Stomach (tissue), 9 donors: ENCODE measurements around the gene ASS1. TPM values are rescaled to one million over a fixed set of nuclear protein-coding genes. Genes with fewer than 3 reads are reported as not detected.

Experiments
- DNase-seq, 2 donors: peaks; one replicate each; pipeline versions ENCODE4 v3.0.0 to v3.0.0-alpha.2; 2013 to 2019
- H3K27ac ChIP-seq, 5 donors: fragments of 200-600 bp in 4 of 5; sonication (generic) in 4 of 5; one replicate each; pipeline ENCODE4 v1.5.1; 2013 to 2019; ENCODE audit warnings: mild to moderate bottlenecking in 1 of 5, moderate library complexity in 1 of 5
- H3K27me3 ChIP-seq, 3 donors: fragments of 200-600 bp; sonication (generic); one replicate each; pipeline ENCODE4 v1.5.1; 2017 to 2019; ENCODE audit warnings: mixed run types in 1 of 3
- H3K36me3 ChIP-seq, 4 donors: fragments of 200-600 bp; sonication (generic); 1 replicate in 3 of 4; 2 replicates in 1 of 4; pipeline ENCODE4 v1.5.1; 2016 to 2019
- H3K4me1 ChIP-seq, 4 donors: fragments of 200-600 bp; sonication (generic); one replicate each; pipeline ENCODE4 v1.5.1; 2016 to 2019
- H3K4me3 ChIP-seq, 4 donors: fragments of 200-600 bp; sonication (generic) in 3 of 4; one replicate each; pipeline ENCODE4 v1.5.1; 2016 to 2019; ENCODE audit warnings: mild to moderate bottlenecking in 1 of 4
- H3K9me3 ChIP-seq, 4 donors: fragments of 200-600 bp; sonication (generic); one replicate each; pipeline ENCODE4 v1.5.1; 2016 to 2019
- CTCF ChIP-seq, 7 experiments: fragments of 450-650 bp in 4 of 7; fragments of 200-600 bp in 3 of 7; sonication (generic) in 3 of 7; IDR thresholded peaks; one replicate each; pipeline ENCODE4 v1.5.1; 2016 to 2019; ENCODE audit warnings: antibody characterized with exemption in 7 of 7, control low read depth in 2 of 7, mild to moderate bottlenecking in 1 of 7
- EP300 ChIP-seq: sonication (generic); formaldehyde crosslinking; IDR thresholded peaks from one replicate; pipeline ENCODE4 v1.6.1; 2017; ENCODE audit warnings: antibody characterized with exemption
- POLR2A ChIP-seq, 4 donors: fragments of 450-650 bp; IDR thresholded peaks; one replicate each; pipeline ENCODE4 v1.6.1; 2016; ENCODE audit warnings: antibody characterized with exemption in 4 of 4, control low read depth in 2 of 4, mild to moderate bottlenecking in 1 of 4, moderate library complexity in 1 of 4
- POLR2AphosphoS5 ChIP-seq, 3 donors: sonication (generic); formaldehyde crosslinking; IDR thresholded peaks; one replicate each; pipeline ENCODE4 v1.6.1; 2016; ENCODE audit warnings: antibody characterized with exemption in 3 of 3
- WGBS, 5 donors: extraction: QIAGEN DNeasy Blood & Tissue Kit in 3 of 5; methylation state at CpG; one replicate each; pipeline versions ENCODE4 v1.1.5 to v1.1.7; 2013 to 2018; 5-methylcytosine and 5-hydroxymethylcytosine counted together
- intact Hi-C: fragments of 100-400 bp; cut with DNase I; formaldehyde crosslinking; loops from one replicate; pipeline ENCODE4 v1.15.1; 2023; ENCODE audit warnings: low total_unique reads
- polyA plus RNA-seq, 3 donors: library from polyadenylated mRNA; stranded (reverse); fragments of 200-250 nt; gene quantifications; one replicate each; pipeline ENCODE4 v1.2.3, GENCODE V29; 2013
- total RNA-seq, 5 donors: library from RNA; depleted of rRNA; stranded (reverse); fragments of >200 nt; gene quantifications; one replicate each; pipeline versions ENCODE4 v1.1.0 to v1.2.3, GENCODE V29; 2014 to 2016
- donor health status: healthy with polysubstance abuse.
- donor health status: Bipolar disorder and iron deficiency.
- donor health status: healthy.

Gene ASS1
- total and polyA plus RNA-seq, 8 donors: 9.8 to 147 (median 60.1) TPM

DNA sequence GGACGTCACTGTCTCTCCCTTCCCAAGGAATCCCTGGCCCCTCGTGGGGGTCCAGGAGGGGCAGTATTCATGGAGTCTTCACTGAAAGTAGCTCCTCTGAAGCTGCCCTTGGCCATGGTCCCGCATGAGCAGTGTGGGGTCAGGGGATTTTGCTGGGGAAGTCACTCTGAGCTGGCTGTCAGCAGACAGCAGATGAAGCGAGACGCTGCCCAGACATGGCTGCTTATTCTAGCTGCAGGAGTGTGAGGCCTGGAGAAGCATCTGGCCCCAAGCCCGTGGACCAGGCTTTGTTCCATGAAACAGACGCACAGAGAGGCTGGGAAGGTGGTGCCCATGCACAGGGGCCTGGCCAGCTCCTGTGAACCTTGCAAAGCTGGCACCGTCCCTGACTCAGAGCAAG lies 21.5 kb upstream of the ASS1 start:
- DNase-seq: peak in 1 of 2 donors; percentile 82
- peaks cover 0 to 10% (median 0%) of the 10 kb centered on the region in 4 donors for H3K4me1 ChIP-seq
- TF ChIP-seq EP300: no peak
- TF ChIP-seq POLR2A (IDR thresholded peaks at IDR 0.05): no peak
- TF ChIP-seq CTCF (IDR thresholded peaks at IDR 0.05): no peak
- no peak for TF ChIP-seq POLR2AphosphoS5 (IDR thresholded peaks at IDR 0.05)
- peaks cover 0 to 8% (median 0%) of the 10 kb centered on the region in 3 donors for H3K27me3 ChIP-seq
- H3K9me3 ChIP-seq: no peaks in the 10 kb centered on the region
- intact Hi-C loops: no loop called here
- 49 to 68% (median 65%) methylated on average over 5 to 8 of the region's 8 CpGs for WGBS, 5 donors
- H3K4me3 ChIP-seq: no peak overlapping the region
- H3K27ac ChIP-seq: no peak overlapping the region
- no peaks in the 10 kb centered on the region for H3K36me3 ChIP-seq

- Histone ChIP-seq H3K27me3 (peaks cover 0 to 8% (median 0%) of the 10 kb centered on the region in 3 donors), H3K27ac (no peak overlapping the region), H3K4me1 (peaks cover 0 to 10% (median 0%) of the 10 kb centered on the region in 4 donors), H3K36me3 (no peaks in the 10 kb centered on the region), H3K9me3 (peaks cover 0 to 3% (median under 1%) of the 10 kb centered on the region in 4 donors), H3K4me3 (no peak overlapping the region)
- DNase-seq: no peak
- WGBS, 5 donors: 82 to 86% (median 85%) methylated on average over 21 to 24 of the region's 24 CpGs
- TF ChIP-seq POLR2A (IDR thresholded peaks at IDR 0.05): no peak
- no peak for TF ChIP-seq CTCF (IDR thresholded peaks at IDR 0.05)
- TF ChIP-seq EP300: no peak
- no peak for TF ChIP-seq POLR2AphosphoS5 (IDR thresholded peaks at IDR 0.05)
- intact Hi-C loops: no loop called here
These were observed 19.9 kb upstream of the ASS1 start for GRCh38 chr9:130424595-130425454.

DNA sequence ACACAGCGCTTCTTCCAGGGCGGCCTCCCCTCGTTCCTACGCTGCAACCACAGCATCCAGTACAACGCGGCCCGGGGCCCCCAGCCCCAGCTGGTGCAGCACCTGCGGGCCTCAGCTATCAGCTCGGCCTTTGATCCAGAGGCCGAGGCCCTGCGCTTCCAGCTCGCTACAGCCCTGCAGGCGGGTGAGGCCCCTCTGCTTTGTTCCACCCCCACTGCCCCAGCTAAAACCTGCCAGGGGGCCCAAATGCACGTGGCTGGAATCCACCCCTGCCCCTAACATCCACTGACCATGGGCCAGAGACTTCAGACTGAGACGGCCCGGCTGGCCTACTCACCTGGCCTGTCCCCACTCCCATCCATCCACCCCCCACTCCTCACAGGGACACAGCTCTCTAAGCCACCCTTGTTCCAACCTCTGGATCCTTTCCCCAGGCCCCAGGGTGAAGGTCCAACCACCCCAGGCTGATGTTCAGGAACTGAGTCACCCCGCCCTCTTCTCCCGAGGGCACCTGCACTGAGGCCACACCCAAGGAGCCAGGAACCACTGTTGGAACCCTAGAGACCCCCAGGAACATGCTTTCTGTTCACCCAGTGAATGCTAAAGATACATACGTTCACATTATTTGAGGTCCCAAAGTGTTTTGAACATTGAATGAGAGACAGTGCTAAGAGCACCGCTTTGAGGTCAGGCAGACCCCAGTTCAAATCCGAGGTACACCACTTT lies 18.9 kb upstream of the ASS1 start:
- DNase-seq: no peak

GRCh38 chr9:130426467-130426773 lies 18.3 kb upstream of the ASS1 start:
- intact Hi-C loops: no loop called here
- Histone ChIP-seq H3K9me3 (peaks cover 0 to 19% (median 13%) of the 10 kb centered on the region in 4 donors), H3K27me3 (peaks cover 0 to 19% (median 0%) of the 10 kb centered on the region in 3 donors), H3K36me3 (no peaks in the 10 kb centered on the region), H3K4me1 (peaks cover 0 to 10% (median 0%) of the 10 kb centered on the region in 4 donors), H3K27ac (no peak overlapping the region), H3K4me3 (no peak overlapping the region)
- 72 to 92% (median 81%) methylated on average over 8 of the region's 8 CpGs for WGBS, 5 donors
- no peak for DNase-seq
- TF ChIP-seq POLR2A (IDR thresholded peaks at IDR 0.05) (no peak), POLR2AphosphoS5 (IDR thresholded peaks at IDR 0.05) (no peak), EP300 (no peak), CTCF (IDR thresholded peaks at IDR 0.05) (no peak)

More for the DNA sequence above, 18.9 kb upstream of the ASS1 start:
- no peak for TF ChIP-seq POLR2A (IDR thresholded peaks at IDR 0.05)
- H3K27me3 ChIP-seq: peaks cover 0 to 14% (median 0%) of the 10 kb centered on the region in 3 donors
- H3K36me3 ChIP-seq: no peaks in the 10 kb centered on the region
- WGBS, 5 donors: 49 to 73% (median 59%) methylated on average over 8 to 21 of the region's 21 CpGs
- H3K9me3 ChIP-seq: peaks cover 0 to 13% (median 9%) of the 10 kb centered on the region in 4 donors
- no peak overlapping the region for H3K27ac ChIP-seq
- no peak overlapping the region for H3K4me3 ChIP-seq
- intact Hi-C loops: no loop called here
- peaks cover 0 to 10% (median 0%) of the 10 kb centered on the region in 4 donors for H3K4me1 ChIP-seq
